HG03442 (cell line): Measurements from ENCODE around the gene SPTY2D1.

Experiments used
- ATAC-seq: cut with Tn5 transposase; IDR thresholded peaks from one replicate; pipeline ENCODE4 v1.9.1; 2021; ENCODE audit warnings: mild to moderate bottlenecking, moderate library complexity; ENCODE audit not compliant: unreplicated experiment

SPTY2D1 gene

GRCh38 chr11:18566406-18566805, 67.7 kb downstream of the SPTY2D1 start:
- ATAC-seq: no peak

GRCh38 chr11:18564149-18564548, 70.0 kb downstream of the SPTY2D1 start:
- no peak for ATAC-seq

- ATAC-seq: no peak
Observed at GRCh38 chr11:18563090-18563730, 70.9 kb downstream of the SPTY2D1 start.
